Lower lobe of right lung (tissue), 2 donors: Measurements from ENCODE around the gene ST3GAL3. TPM values are rescaled to one million over a fixed set of nuclear protein-coding genes. Genes with fewer than 3 reads are reported as not detected.

Experiments used
- ATAC-seq, 2 donors: fragments of 200-7000 bp; cut with Tn5 transposase; one replicate each; pipeline ENCODE4 v1.9.1; 2020 to 2022; ENCODE audit warnings: mild to moderate bottlenecking in 2 of 2, moderate library complexity in 2 of 2
- DNase-seq: peaks from one replicate; pipeline ENCODE4 v3.0.0-alpha.2; 2020
- H3K27ac ChIP-seq: fragments of 200-600 bp; one replicate; pipeline ENCODE4 v1.8.0; 2022
- H3K27me3 ChIP-seq: fragments of 200-600 bp; one replicate; pipeline ENCODE4 v1.8.0; 2022; ENCODE audit warnings: low read depth
- H3K36me3 ChIP-seq: fragments of 200-600 bp; one replicate; pipeline ENCODE4 v1.8.0; 2022; ENCODE audit warnings: mild to moderate bottlenecking
- H3K4me1 ChIP-seq: fragments of 200-600 bp; one replicate; pipeline ENCODE4 v1.8.0; 2022
- H3K4me3 ChIP-seq: fragments of 200-600 bp; one replicate; pipeline ENCODE4 v1.8.0; 2022; ENCODE audit warnings: mild to moderate bottlenecking
- H3K9me3 ChIP-seq: fragments of 200-600 bp; one replicate; pipeline ENCODE4 v1.8.0; 2022
- intact Hi-C: fragments of 100-400 bp; cut with DNase I; formaldehyde crosslinking; loops from one replicate; pipeline ENCODE4 v1.11.0; 2022
- total RNA-seq: library from RNA; stranded (reverse); fragmentation: NEBNext Ultra II Directional; extraction: Animal tissue kit (Norgen Biotek cat#: 25700); gene quantifications from one replicate; pipeline ENCODE4 v1.2.1, GENCODE V29; 2021
- TF ChIP-seq, protein P1 (sequence below): fragments of 200-600 bp; IDR thresholded peaks from one replicate; pipeline ENCODE4 v1.8.0; 2022; ENCODE audit warnings: antibody characterized with exemption, mild to moderate bottlenecking
- donor health status: DM: no; HTN: yes; CAD: no; lungs with severe emphysema.

Gene ST3GAL3
- total RNA-seq, 1 donor from 2014 or later = 23.6 TPM

DNA sequence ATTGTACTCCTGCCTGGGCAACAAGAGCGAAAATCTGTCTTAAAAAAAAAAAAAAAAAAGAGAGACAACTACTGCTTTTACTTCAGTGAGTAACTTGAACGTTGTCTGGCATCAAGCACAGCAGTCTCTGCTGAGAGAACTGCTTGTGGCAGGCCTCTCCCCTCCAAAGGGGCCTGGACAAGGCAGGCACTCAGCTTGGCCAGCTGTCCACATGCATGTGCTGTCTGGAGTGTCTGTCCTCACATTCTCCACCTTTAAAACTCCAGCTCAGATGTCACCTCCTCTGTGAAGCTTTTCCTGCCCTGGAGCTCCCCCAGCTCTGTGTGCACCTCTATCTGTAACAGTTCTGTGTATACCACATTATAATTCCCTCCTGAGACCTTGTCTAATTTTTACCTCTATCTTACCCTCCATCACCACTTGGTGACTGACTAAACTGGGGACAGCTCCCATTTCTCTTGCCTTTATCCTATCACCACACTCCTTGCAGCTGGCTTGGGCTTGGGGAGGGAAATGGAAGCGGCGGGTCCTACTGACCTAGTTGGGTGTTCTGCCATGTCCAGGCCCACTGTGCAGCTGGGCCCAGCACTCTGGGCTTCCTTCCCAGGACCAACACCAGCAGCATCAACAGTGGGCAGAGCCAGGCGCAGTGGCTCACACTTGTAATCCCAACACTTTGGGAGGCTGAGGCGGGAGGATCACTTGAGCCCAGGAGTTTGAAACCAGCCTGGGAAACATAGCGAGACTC is 154.8 kb downstream of the ST3GAL3 start:
- peaks cover 22% of the 10 kb centered on the region for H3K4me1 ChIP-seq
- no peak overlapping the region for H3K27ac ChIP-seq
- no peak for ATAC-seq
- no peak overlapping the region for H3K4me3 ChIP-seq
- DNase-seq = no peak
- H3K9me3 ChIP-seq = no peaks in the 10 kb centered on the region
- no peaks in the 10 kb centered on the region for H3K27me3 ChIP-seq
- peaks cover 3% of the 10 kb centered on the region for H3K36me3 ChIP-seq
- TF ChIP-seq, protein P1, sequence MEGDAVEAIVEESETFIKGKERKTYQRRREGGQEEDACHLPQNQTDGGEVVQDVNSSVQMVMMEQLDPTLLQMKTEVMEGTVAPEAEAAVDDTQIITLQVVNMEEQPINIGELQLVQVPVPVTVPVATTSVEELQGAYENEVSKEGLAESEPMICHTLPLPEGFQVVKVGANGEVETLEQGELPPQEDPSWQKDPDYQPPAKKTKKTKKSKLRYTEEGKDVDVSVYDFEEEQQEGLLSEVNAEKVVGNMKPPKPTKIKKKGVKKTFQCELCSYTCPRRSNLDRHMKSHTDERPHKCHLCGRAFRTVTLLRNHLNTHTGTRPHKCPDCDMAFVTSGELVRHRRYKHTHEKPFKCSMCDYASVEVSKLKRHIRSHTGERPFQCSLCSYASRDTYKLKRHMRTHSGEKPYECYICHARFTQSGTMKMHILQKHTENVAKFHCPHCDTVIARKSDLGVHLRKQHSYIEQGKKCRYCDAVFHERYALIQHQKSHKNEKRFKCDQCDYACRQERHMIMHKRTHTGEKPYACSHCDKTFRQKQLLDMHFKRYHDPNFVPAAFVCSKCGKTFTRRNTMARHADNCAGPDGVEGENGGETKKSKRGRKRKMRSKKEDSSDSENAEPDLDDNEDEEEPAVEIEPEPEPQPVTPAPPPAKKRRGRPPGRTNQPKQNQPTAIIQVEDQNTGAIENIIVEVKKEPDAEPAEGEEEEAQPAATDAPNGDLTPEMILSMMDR = no peak
- intact Hi-C loops = no loop called here

DNA sequence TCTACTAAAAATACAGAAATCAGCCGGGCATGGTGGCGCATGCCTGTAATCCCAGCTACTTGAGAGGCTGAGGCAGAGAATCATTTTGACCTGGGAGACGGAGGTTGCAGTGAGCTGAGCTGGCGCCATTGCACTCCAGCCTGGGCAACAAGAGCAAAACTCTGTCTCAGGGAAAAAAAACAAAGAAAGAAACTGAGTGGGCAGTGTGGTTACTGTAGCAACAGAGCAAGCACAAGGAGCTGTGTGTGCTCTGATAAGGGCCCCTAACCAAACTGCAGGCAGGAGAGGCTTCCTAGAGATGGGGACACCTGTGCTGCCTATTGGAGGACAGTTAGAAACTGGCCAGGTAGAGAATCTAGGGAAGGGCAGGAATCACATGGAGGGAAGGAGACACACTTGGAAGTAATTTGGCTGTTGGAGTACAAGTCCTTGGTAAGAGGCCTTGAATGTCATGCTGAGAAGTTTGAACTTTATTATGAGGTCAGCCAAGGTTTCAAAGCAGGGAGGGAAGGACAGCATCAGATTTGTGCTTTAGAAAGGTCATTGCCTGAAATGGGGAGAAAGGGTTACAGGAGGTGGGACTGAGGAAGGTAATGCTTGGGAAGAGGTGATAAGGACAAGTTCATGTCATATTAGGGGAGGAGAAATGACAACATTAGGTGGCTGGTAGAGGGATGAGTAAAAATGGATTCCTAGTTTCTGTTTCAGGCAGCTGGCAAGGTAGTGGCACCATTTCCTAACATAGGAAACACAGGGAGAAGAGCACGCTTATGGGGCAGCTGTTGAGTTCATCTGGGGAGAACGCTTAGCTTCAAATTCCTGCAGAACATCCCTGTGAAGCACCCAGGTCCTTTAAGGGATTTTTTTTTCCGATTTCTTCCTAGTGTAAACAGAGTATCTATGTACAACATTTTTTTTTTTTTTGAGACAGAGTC is 157.0 kb downstream of the ST3GAL3 start:
- TF ChIP-seq, protein P1 = no peak
- Histone ChIP-seq H3K9me3 (no peaks in the 10 kb centered on the region), H3K4me1 (peaks cover 21% of the 10 kb centered on the region), H3K36me3 (no peaks in the 10 kb centered on the region), H3K27ac (no peak overlapping the region), H3K27me3 (no peaks in the 10 kb centered on the region), H3K4me3 (no peak overlapping the region)
- ATAC-seq (peak in 1 of 2 donors; percentile 28), DNase-seq (no peak)
- intact Hi-C loops = no loop called here

DNA sequence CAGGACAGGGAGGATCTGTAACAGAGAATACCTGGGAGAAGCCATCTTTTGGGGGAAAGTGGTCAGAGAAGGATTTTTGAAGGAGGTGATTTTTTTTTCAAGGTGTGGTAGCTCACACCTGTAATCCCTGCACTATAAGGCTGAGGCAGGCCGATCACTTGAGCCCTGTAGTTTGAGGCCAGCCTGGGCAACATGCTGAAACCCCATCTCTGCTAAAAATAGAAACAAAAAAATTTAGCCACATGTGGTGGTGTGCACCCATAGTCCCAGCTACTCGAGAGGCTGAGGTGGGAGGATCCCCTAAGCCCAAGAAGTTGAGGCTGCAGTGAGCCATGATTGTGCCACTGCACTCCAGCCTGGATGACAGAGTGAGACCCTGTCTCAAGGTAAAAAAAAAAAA is 158.9 kb downstream of the ST3GAL3 start:
- Histone ChIP-seq H3K27ac (no peak overlapping the region), H3K27me3 (no peaks in the 10 kb centered on the region), H3K4me1 (peaks cover 21% of the 10 kb centered on the region), H3K36me3 (no peaks in the 10 kb centered on the region), H3K9me3 (no peaks in the 10 kb centered on the region), H3K4me3 (no peak overlapping the region)
- no peak for DNase-seq
- TF ChIP-seq, protein P1 = no peak
- intact Hi-C loops = no loop called here
- no peak for ATAC-seq

DNA sequence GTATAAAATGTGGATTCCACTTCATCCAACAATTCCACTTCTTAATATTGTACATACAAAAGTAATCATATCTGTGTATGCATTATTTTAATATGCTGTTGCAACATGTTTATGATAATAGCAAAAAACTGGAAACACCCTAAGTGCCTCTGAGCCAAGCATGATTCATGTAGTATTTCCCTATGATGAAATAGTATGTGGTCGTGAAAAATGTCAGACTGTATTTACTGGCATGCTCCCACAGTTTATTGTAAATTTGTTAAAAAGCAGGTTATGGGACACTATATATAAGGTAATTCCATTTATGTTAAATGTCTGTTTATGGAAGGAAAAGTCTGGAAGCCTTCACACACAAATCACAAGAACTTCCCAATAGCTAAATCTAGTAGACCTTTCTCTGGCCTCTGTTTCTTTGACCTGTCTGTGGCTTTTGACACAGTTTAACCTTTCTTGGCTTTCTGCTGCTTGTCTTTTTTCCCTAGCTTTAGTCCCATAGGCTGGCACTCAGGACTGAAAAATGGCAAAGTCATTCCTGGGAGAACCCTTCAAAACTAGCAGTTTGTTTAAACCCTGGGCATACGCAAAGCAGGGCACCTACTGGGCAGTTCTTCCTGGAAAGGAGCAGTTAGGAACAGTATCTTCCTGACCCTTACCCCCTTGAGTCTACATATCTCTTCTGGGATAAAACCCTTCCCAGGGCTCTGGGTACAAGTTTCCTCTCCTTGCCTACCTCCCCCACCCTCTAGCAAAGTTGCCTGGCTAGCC is 160.8 kb downstream of the ST3GAL3 start:
- no peak for DNase-seq
- Histone ChIP-seq H3K27ac (no peak overlapping the region), H3K4me1 (peaks cover 21% of the 10 kb centered on the region), H3K9me3 (no peaks in the 10 kb centered on the region), H3K27me3 (no peaks in the 10 kb centered on the region), H3K36me3 (no peaks in the 10 kb centered on the region), H3K4me3 (no peak overlapping the region)
- ATAC-seq = no peak
- TF ChIP-seq, protein P1 = no peak
- intact Hi-C loops = no loop called here

DNA sequence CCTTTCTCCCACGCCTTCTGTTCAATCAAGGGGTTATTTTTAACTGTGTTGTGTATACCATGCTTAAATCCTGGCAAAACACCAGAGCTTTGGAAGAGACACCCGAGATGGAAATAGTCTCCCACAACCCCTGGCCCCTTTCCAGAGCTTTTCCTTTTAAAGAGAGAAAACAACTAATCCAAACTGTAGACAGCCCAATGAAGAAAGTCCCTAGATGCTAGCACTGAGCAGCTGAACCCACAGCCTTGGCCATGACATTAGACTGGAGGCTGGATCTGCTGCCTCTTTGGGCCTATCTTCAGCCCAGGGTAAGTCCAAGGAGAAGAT is 161.4 kb downstream of the ST3GAL3 start:
- H3K4me3 ChIP-seq = no peak overlapping the region
- intact Hi-C loops = no loop called here
- no peaks in the 10 kb centered on the region for H3K36me3 ChIP-seq
- no peak overlapping the region for H3K27ac ChIP-seq
- H3K9me3 ChIP-seq = no peaks in the 10 kb centered on the region
- no peaks in the 10 kb centered on the region for H3K27me3 ChIP-seq
- TF ChIP-seq, protein P1 = no peak
- no peak for DNase-seq
- no peak for ATAC-seq
- H3K4me1 ChIP-seq = peaks cover 21% of the 10 kb centered on the region
